Measurements from ENCODE around the gene MAPK8IP1. TPM values are rescaled to one million over a fixed set of nuclear protein-coding genes. Genes with fewer than 3 reads are reported as not detected.

MAPK8IP1 gene
- total RNA-seq, 1 donor from 2014 or later, result 38.7 TPM

DNA sequence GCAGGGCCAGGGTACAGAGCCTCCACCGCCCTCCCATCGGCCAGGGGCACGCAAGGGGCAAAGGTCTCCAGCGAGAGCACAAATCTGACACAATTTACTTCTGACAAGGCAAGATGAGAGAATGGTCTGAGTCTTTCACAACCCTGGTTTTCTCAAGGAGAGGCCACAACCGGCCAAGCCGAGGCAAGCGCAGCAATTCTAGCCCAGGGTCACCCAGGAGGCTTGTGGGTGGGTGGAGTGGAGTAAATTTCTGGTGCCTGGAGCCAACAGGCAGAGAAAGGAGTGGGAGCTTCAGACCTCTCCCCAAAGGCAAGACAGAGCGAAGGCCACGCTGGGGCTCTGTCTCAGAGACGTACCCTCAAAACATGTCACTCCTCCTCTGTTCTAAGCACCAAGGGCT is 46.3 kb downstream of the MAPK8IP1 start:
- Mint-ChIP-seq H3K27me3 (ENCODE audit: low read depth) (peaks cover 8% of the 10 kb centered on the region), H3K27ac (ENCODE audit: unreplicated experiment) (no peak overlapping the region), H3K36me3 (ENCODE audit: low read depth) (no peaks in the 10 kb centered on the region), H3K4me3 (no peak overlapping the region), H3K4me1 (no peaks in the 10 kb centered on the region), H3K9me3 (no peaks in the 10 kb centered on the region)
- TF ChIP-seq, protein P1, sequence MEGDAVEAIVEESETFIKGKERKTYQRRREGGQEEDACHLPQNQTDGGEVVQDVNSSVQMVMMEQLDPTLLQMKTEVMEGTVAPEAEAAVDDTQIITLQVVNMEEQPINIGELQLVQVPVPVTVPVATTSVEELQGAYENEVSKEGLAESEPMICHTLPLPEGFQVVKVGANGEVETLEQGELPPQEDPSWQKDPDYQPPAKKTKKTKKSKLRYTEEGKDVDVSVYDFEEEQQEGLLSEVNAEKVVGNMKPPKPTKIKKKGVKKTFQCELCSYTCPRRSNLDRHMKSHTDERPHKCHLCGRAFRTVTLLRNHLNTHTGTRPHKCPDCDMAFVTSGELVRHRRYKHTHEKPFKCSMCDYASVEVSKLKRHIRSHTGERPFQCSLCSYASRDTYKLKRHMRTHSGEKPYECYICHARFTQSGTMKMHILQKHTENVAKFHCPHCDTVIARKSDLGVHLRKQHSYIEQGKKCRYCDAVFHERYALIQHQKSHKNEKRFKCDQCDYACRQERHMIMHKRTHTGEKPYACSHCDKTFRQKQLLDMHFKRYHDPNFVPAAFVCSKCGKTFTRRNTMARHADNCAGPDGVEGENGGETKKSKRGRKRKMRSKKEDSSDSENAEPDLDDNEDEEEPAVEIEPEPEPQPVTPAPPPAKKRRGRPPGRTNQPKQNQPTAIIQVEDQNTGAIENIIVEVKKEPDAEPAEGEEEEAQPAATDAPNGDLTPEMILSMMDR (conservative IDR thresholded peaks at IDR 0.05), result no peak
- DNase-seq (ENCODE audit: low read depth, low spot score), result no peak

DNA sequence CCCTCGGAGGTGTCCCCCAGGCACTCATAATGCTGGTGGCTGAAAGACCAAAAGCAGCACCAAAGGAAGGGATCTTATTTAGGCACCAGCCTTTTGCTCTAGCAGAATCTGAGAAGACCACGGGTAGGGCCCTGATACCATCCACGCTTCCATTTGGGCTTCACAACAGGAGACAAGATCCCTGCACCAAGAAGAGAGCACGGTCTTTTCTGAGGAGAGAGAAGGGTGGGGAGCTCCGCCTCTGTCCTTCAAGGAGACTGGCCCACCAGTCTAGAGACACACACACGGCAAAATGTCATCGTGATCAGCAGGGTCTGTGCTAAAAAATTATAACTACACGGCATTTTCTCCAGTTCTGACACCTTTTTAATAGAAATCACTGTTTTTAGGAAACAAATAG is 46.8 kb downstream of the MAPK8IP1 start:
- Mint-ChIP-seq H3K27ac (ENCODE audit: unreplicated experiment) (no peak overlapping the region), H3K4me1 (no peaks in the 10 kb centered on the region), H3K36me3 (ENCODE audit: low read depth) (no peaks in the 10 kb centered on the region), H3K4me3 (no peak overlapping the region), H3K9me3 (no peaks in the 10 kb centered on the region), H3K27me3 (ENCODE audit: low read depth) (peaks cover 5% of the 10 kb centered on the region)
- no peak for DNase-seq (ENCODE audit: low read depth, low spot score)
- TF ChIP-seq, protein P1 (conservative IDR thresholded peaks at IDR 0.05), result no peak

DNA sequence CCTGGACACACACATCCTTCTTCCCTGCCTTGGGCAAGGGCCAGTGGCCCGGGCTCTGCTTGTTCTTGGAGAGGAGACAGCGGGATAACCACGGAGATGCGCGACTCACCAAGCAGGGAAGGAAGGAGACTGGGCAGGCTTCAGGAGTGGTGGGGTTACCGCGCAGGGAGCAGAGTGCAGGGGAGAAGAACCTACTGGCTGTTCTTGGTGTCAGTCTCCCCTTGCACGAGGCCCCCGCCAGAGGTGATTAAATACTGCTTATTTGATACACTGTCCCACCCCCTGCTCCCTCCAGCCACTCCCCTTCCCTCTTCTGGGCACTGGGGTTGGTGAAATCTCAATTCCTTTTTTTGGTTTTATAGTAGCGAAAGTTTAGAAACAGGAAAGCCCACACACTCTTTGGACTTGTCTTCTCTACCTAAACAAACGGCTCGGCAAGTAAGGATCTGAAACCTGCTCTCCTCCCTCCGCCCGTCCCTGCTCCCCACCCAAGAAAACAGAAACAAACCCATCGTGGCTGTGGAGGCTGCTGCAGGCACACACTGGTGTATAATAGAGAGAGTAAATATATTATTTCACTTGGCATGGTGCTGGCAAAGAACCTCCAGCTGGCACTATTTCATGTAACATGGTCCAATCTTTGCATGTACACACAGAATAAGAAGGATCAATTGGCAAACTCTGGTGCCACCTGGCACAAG is 47.8 kb downstream of the MAPK8IP1 start:
- no peak overlapping the region for H3K4me3 Mint-ChIP-seq
- H3K27ac Mint-ChIP-seq (ENCODE audit: unreplicated experiment), result no peak overlapping the region
- no peaks in the 10 kb centered on the region for H3K9me3 Mint-ChIP-seq
- TF ChIP-seq, protein P1 (conservative IDR thresholded peaks at IDR 0.05), result no peak
- no peaks in the 10 kb centered on the region for H3K36me3 Mint-ChIP-seq (ENCODE audit: low read depth)
- H3K4me1 Mint-ChIP-seq, result no peaks in the 10 kb centered on the region
- H3K27me3 Mint-ChIP-seq (ENCODE audit: low read depth), result no peaks in the 10 kb centered on the region
- DNase-seq (ENCODE audit: low read depth, low spot score), result no peak

DNA sequence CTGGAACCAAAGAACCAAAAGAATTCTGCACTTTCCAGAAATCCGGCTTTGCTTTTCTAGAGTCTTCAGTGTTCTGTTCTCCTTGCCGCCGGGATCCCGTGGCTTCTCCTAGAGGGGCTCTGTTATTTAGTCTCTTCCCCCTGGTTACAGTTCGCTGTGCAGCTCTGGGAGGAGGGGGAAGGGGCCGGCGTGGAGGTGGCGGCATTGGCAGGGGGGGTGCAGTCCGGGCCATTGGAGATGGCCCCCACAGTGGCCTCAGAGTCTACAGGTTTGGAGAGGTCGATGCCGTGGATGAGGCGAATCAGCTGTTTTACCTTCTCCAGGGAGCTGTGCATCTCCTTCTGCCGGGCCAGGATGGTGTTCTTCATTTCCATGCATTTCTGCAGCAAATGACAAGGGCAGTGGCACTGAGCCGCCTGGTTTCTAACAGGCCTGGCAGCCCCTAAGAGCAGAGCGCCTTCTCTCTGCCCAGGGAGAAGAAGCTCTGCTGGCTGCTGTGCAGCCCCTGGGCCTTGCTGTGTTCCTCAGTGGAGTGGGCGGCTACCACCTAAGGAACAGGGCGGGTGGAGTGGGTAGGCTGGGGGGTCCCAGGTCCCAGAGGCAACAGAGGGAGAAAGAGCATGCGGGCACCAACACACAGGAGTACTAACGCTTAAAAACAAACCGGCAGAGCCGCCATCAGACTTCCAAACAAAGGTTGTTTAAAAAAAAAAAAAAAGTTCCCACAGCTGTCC is 48.6 kb downstream of the MAPK8IP1 start:
- Mint-ChIP-seq H3K27ac (ENCODE audit: unreplicated experiment) (no peak overlapping the region), H3K4me3 (no peak overlapping the region), H3K27me3 (ENCODE audit: low read depth) (no peaks in the 10 kb centered on the region), H3K9me3 (no peaks in the 10 kb centered on the region), H3K36me3 (ENCODE audit: low read depth) (no peaks in the 10 kb centered on the region), H3K4me1 (no peaks in the 10 kb centered on the region)
- TF ChIP-seq, protein P1 (conservative IDR thresholded peaks at IDR 0.05), result no peak
- no peak for DNase-seq (ENCODE audit: low read depth, low spot score)

DNA sequence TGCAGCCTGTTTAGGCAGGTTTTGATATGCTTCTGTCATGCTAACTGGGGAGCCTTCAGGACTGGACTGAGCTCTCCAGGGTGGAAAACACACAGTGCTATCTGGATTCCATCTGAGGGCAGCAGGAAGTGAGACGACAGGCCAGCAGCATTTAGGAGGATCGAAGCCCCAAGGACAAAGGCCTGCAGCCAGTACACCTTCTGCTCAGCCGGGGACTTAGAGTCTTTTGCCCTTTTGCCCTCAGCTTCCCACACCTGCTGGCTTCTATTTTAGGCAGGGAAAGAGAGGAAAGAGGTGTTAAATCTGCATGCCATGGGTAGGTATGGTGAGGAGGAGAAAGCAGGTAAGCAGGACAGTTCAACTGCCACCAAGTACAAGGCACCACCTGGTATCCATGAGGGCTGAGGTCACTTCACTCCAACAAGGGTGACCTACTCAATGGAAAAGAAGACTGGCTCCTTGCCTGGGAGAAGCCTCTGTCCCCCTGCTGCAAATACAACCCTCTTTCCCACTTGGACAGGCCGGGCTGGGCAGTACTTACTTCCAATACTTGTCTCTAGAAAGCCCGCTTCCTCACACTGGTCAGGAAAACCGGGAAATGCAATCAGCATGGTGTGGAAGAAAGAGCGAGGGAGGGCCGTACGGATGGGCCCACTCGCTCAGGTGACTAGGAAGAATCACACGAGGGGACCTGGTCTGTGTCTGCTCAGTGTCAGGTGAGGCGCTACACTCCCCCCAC is 49.3 kb downstream of the MAPK8IP1 start:
- no peaks in the 10 kb centered on the region for H3K4me1 Mint-ChIP-seq
- no peak overlapping the region for H3K4me3 Mint-ChIP-seq
- H3K27me3 Mint-ChIP-seq (ENCODE audit: low read depth), result no peaks in the 10 kb centered on the region
- H3K27ac Mint-ChIP-seq (ENCODE audit: unreplicated experiment), result no peak overlapping the region
- no peak for DNase-seq (ENCODE audit: low read depth, low spot score)
- H3K9me3 Mint-ChIP-seq, result no peaks in the 10 kb centered on the region
- TF ChIP-seq, protein P1 (conservative IDR thresholded peaks at IDR 0.05), result no peak
- H3K36me3 Mint-ChIP-seq (ENCODE audit: low read depth), result no peaks in the 10 kb centered on the region
